Measurements from ENCODE around the gene NT5C2. TPM values are rescaled to one million over a fixed set of nuclear protein-coding genes. Genes with fewer than 3 reads are reported as not detected.

NT5C2 gene
- total and polyA plus RNA-seq, 2 of the 8 experiments (the other 6 are each of a cell fraction or from before 2014, with no cell fraction given), result 35.2 to 106 TPM

DNA sequence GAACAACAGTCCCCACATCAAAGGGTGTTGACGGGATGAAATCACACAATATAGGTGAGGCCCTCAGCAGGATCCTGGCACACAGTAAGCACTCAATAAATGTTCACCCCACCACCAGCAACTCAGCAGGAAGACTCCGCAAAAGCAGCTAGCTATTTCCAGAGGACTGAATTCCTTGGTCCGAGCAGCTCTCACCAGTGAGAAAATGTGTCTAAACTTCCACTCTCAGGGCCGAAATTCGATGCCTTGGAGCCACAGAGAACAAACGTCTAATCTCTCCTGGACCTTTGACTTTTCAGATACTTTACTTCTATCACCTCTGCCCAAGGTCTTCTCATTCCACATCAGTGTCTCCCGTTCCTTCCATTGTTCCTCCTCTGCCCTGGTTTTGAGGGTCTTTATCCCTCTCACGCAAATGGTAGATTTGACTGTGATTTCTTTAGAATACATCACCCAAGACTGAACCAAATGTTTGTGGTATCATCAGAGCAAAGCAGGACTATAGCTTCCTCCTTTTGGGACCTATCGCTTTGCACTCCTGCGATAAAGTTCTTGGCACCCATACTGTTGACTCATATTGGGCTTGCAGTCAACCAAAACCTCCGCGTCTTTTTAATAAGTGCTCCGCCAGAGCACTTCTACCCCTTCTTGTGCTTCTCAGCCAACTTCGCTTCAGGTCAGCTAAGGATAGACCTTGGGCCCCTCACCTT lies 903 bp upstream of the NT5C2 start:
- POLR2A ChIA-PET (ENCODE audit: partially characterized antibody), result interaction anchor here (0.7 to 3.1 kb wide), 12 partner anchors 8 to 516 kb away, joined by 3 to 25 read pairs (median 7); partner anchors contain the start of gene INA
- H3K27me3 ChIP-seq (replicated peaks in 1 of 4; ENCODE audit: control insufficient read depth in 3 of 4, extremely low read depth in 1 of 4, insufficient read depth in 3 of 4, low read length in 3 of 4), result peaks cover 0 to 6% (median 1%) of the 10 kb centered on the region in 4 experiments; a peak in 4 of 7 replicates
- H3K27ac ChIP-seq (ENCODE audit: low read depth, low read length), result no peak overlapping the region
- CTCF ChIA-PET (ENCODE audit: partially characterized antibody), result interaction anchor here (1.9 to 3.7 kb wide), 3 partner anchors 33 to 51 kb away, joined by 5 to 17 read pairs (median 10); no protein-coding TSS in a partner anchor
- 0 out of 2 replicates have a peak overlapping the region, but pooled peaks have one; percentile 16 for H2BK20ac ChIP-seq (ENCODE audit: low read length)
- DNase-seq (ENCODE audit: low read depth in 1 of 2, low spot score in 2 of 2) (no peak), FAIRE-seq (no peak)
- TF ChIP-seq RBBP5 (IDR thresholded peaks at IDR 0.05; ENCODE audit: borderline replicate concordance, low read depth, low read length) (no peak), RFX5 (IDR thresholded peaks at IDR 0.05; ENCODE audit: borderline replicate concordance, low read depth, low read length) (no peak), TCF12 (IDR thresholded peaks at IDR 0.05; ENCODE audit: low read depth, low read length) (no peak), MAFK (IDR thresholded peaks at IDR 0.05; ENCODE audit: low read depth, low read length) (no peak), PHF8 (conservative IDR thresholded peaks at IDR 0.05; ENCODE audit: low read depth, low read length) (no peak), POU5F1 (IDR thresholded peaks at IDR 0.05; ENCODE audit: low read depth, low read length) (no peak), GTF2F1 (IDR thresholded peaks at IDR 0.05; ENCODE audit: borderline replicate concordance, low read depth, low read length) (no peak)
- TF ChIP-seq, protein P1, sequence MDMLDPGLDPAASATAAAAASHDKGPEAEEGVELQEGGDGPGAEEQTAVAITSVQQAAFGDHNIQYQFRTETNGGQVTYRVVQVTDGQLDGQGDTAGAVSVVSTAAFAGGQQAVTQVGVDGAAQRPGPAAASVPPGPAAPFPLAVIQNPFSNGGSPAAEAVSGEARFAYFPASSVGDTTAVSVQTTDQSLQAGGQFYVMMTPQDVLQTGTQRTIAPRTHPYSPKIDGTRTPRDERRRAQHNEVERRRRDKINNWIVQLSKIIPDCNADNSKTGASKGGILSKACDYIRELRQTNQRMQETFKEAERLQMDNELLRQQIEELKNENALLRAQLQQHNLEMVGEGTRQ (IDR thresholded peaks at IDR 0.05; ENCODE audit: low read length), result no peak
- H3K4me3 ChIP-seq (ENCODE audit: extremely low read depth in 1 of 4, insufficient read depth in 2 of 4, low read depth in 3 of 4, low read length in 4 of 4), result peak overlapping the region in 1 of 4 experiments; percentile 90; a peak in 2 of 8 replicates
- H2AK5ac ChIP-seq (ENCODE audit: low read depth, low read length), result 0 out of 2 replicates have a peak overlapping the region, but pooled peaks have one; percentile 55
- no peaks in the 10 kb centered on the region; the same call in 1 of the 2 replicates for H3K79me1 ChIP-seq (ENCODE audit: low read depth, low read length)
- H2AFZ ChIP-seq (ENCODE audit: low read length), result peak overlapping the region; percentile 99; the same call in 1 of the 2 replicates
- H4K20me1 ChIP-seq (replicated peaks in 1 of 2; ENCODE audit: control insufficient read depth in 1 of 2, insufficient read depth in 2 of 2, low read length in 2 of 2), result peaks cover 0 to 2% of the 10 kb centered on the region in 2 experiments
- peaks cover 4 to 15% (median 7%) of the 10 kb centered on the region in 4 experiments; a peak in 6 of 7 replicates for H3K4me1 ChIP-seq (replicated peaks in 1 of 4; ENCODE audit: control insufficient read depth in 3 of 4, insufficient read depth in 4 of 4, low read length in 3 of 4)
- H2BK15ac ChIP-seq (ENCODE audit: low read length), result 0 out of 2 replicates have a peak overlapping the region, but pooled peaks have one; percentile 6
- H2BK120ac ChIP-seq (replicated peaks; ENCODE audit: low read depth, low read length), result peak overlapping the region; percentile 3
- peak overlapping the region; percentile 78 for H2BK12ac ChIP-seq (ENCODE audit: low read depth, low read length)
- peaks cover 0 to 34% of the 10 kb centered on the region in 2 experiments; a peak in 3 of 4 replicates for H3K79me2 ChIP-seq (ENCODE audit: control insufficient read depth in 1 of 2, insufficient read depth in 2 of 2, low read length in 2 of 2)
- no peaks in the 10 kb centered on the region for H3K9me3 ChIP-seq (ENCODE audit: insufficient read depth in 2 of 2, low read depth in 1 of 2, low read length in 1 of 2)
- H4K5ac ChIP-seq (ENCODE audit: insufficient read length, low read depth, low read length), result no peak overlapping the region
- H2BK5ac ChIP-seq (ENCODE audit: low read depth, low read length), result peak overlapping the region; percentile 9; the same call in 1 of the 2 replicates
- H3K4ac ChIP-seq (replicated peaks; ENCODE audit: insufficient read length, low read depth, low read length), result peak overlapping the region; percentile 8
- no peak overlapping the region for H3K56ac ChIP-seq (replicated peaks; ENCODE audit: insufficient read length, low read depth, low read length)
- H3K9ac ChIP-seq (replicated peaks in 1 of 4; ENCODE audit: extremely low read depth in 1 of 4, low read depth in 3 of 4, low read length in 3 of 4), result peak overlapping the region in 1 of 4 experiments; percentile 19; a peak in 1 of 7 replicates
- H4K91ac ChIP-seq (replicated peaks; ENCODE audit: insufficient read length, low read length), result no peak overlapping the region
- peak overlapping the region; percentile 74 to 88; a peak in 3 of 4 replicates for H3K4me2 ChIP-seq (ENCODE audit: insufficient read depth in 1 of 2, low read depth in 2 of 2, low read length in 2 of 2)
- H4K8ac ChIP-seq (ENCODE audit: extremely low read depth, insufficient read depth, low read length), result no peak overlapping the region
- no peak overlapping the region for H3K23ac ChIP-seq (ENCODE audit: insufficient read length)
- H3K36me3 ChIP-seq (ENCODE audit: control insufficient read depth in 2 of 4, insufficient read depth in 4 of 4, low read length in 3 of 4), result no peaks in the 10 kb centered on the region
- WGBS, 2 experiments (ENCODE audit: extremely low coverage in 1 of 2, insufficient coverage in 1 of 2, insufficient read length in 1 of 2, insufficient replicate concordance in 2 of 2, low coverage in 1 of 2, low lambda C conversion rate in 2 of 2, missing lambda C conversion rate in 1 of 2), result 82% methylated on average over 14 of the region's 14 CpGs; no CpG with 5 or more reads in 1 of the 2 experiments
- H3K18ac ChIP-seq (ENCODE audit: extremely low read depth, low read length), result peak overlapping the region; percentile 73; the same call in 1 of the 2 replicates
- no peak overlapping the region for H3K14ac ChIP-seq (ENCODE audit: insufficient read length)
- peaks cover 5% of the 10 kb centered on the region for H3K23me2 ChIP-seq (ENCODE audit: low read depth, low read length)
